ENCODE results near the gene CRTC3.

DNA sequence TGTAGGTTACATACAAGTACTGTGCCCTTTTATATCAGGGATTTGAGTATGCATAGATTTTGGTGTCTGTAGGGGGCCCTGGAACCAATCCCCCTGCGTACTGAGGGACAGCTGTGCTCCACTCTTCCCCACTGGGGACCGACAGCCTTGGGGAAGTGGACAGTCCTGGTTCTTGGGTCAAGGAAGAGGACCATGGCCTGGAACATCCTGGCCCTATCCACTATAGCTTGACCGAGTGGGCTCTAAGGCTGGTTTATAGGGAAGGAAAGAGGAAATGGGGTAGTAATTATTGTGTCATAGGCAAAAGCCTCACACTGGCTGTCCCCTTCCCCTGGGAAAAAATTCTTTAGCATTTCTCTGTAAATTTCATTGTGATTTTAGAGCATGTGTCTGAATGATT is 49.5 kb downstream of the CRTC3 start:
- TF ChIP-seq, protein P1, sequence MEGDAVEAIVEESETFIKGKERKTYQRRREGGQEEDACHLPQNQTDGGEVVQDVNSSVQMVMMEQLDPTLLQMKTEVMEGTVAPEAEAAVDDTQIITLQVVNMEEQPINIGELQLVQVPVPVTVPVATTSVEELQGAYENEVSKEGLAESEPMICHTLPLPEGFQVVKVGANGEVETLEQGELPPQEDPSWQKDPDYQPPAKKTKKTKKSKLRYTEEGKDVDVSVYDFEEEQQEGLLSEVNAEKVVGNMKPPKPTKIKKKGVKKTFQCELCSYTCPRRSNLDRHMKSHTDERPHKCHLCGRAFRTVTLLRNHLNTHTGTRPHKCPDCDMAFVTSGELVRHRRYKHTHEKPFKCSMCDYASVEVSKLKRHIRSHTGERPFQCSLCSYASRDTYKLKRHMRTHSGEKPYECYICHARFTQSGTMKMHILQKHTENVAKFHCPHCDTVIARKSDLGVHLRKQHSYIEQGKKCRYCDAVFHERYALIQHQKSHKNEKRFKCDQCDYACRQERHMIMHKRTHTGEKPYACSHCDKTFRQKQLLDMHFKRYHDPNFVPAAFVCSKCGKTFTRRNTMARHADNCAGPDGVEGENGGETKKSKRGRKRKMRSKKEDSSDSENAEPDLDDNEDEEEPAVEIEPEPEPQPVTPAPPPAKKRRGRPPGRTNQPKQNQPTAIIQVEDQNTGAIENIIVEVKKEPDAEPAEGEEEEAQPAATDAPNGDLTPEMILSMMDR (IDR thresholded peaks at IDR 0.05) = no peak
- no peak for TF ChIP-seq POLR2A (IDR thresholded peaks at IDR 0.05)
